Lower leg skin (tissue), 4 donors: ENCODE measurements around the gene TTC33. TPM values are rescaled to one million over a fixed set of nuclear protein-coding genes. Genes with fewer than 3 reads are reported as not detected.

Experiments
- DNase-seq, 2 donors: peaks; one replicate each; pipeline ENCODE4 v3.0.0-alpha.2; 2019; ENCODE audit warnings: low spot score in 2 of 2
- H3K4me3 ChIP-seq: fragments of 200-600 bp; sonication (generic); 2 replicates; pipeline ENCODE4 v1.5.1; 2017; ENCODE audit warnings: mild to moderate bottlenecking, low read depth; ENCODE audit not compliant: poor library complexity, severe bottlenecking
- CTCF ChIP-seq, 3 donors: fragments of 450-650 bp; IDR thresholded peaks; one replicate each; pipeline ENCODE4 v1.5.1; 2016; ENCODE audit warnings: antibody characterized with exemption in 3 of 3, mild to moderate bottlenecking in 3 of 3, moderate library complexity in 2 of 3
- POLR2A ChIP-seq, 2 donors: fragments of 450-650 bp; IDR thresholded peaks; one replicate each; pipeline ENCODE4 v1.6.1; 2016 to 2017; ENCODE audit warnings: antibody characterized with exemption in 2 of 2, mild to moderate bottlenecking in 1 of 2, moderate library complexity in 1 of 2
- WGBS, 2 donors: methylation state at CpG; one replicate each; pipeline ENCODE4 v1.1.5; 2018; 5-methylcytosine and 5-hydroxymethylcytosine counted together
- intact Hi-C: fragments of 100-400 bp; cut with DNase I; formaldehyde crosslinking; loops from one replicate; pipeline ENCODE4 v1.15.0; 2023; ENCODE audit warnings: low total_unique reads
- total RNA-seq, 4 donors: library from RNA; depleted of rRNA; stranded (reverse); fragments of >200 nt; gene quantifications; one replicate each; pipeline ENCODE4 v1.1.0, GENCODE V29; 2016

TTC33 gene
- total RNA-seq, 4 donors from 2014 or later, result 8.7 to 13.1 (median 11.0) TPM

GRCh38 chr5:40540301-40540700, 215.5 kb downstream of the TTC33 start:
- DNase-seq, result no peak
- no peak for TF ChIP-seq CTCF (IDR thresholded peaks at IDR 0.05)
- H3K4me3 ChIP-seq, result no peak overlapping the region
- intact Hi-C loops, result no loop called here

- no peak for DNase-seq
- WGBS, 2 donors, result 76 to 80% methylated on average over 1 of the region's 1 CpG
- no peak overlapping the region for H3K4me3 ChIP-seq
- TF ChIP-seq CTCF (IDR thresholded peaks at IDR 0.05), result no peak
- no peak for TF ChIP-seq POLR2A (IDR thresholded peaks at IDR 0.05)
- intact Hi-C loops, result no loop called here
These were observed 231.1 kb downstream of the TTC33 start for GRCh38 chr5:40524677-40525076.

GRCh38 chr5:40521925-40522324, 233.8 kb downstream of the TTC33 start:
- no peak for DNase-seq
- TF ChIP-seq POLR2A (IDR thresholded peaks at IDR 0.05) (no peak), CTCF (IDR thresholded peaks at IDR 0.05) (no peak)
- no peak overlapping the region for H3K4me3 ChIP-seq
- intact Hi-C loops, result no loop called here

DNA sequence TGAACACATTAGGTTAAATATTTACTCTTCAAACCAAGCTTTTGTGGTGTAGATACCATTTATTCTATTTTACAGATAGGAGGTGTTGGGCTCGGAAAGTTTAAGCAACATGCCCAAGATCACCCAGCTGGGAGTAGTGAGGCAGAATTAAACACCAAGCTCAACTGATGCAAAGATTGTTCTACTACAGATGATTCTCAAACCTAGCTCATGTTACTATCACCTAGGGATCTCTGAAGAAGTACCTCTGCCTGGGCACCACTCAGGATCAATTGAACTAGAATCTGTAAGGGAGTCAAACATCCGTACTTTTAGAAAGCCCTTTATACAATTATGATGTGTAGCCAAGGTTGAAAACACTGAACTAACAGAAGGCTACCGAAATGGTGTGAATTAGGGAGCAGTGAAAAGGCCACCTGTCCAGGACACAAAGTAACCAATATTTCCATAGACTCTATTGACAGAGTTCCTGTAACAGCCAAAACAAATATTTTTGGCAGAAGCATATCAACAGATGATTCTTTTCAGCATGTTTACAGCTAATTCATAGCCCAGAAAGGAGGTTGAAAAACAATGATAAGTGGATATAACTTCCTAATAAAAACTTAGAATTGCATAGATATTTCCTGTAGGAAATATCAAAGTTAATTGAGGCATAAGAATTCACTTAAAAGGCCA, 234.5 kb downstream of the TTC33 start:
- WGBS, 2 donors, result 90 to 97% methylated on average over 3 of the region's 3 CpGs
- TF ChIP-seq POLR2A (IDR thresholded peaks at IDR 0.05), result no peak
- TF ChIP-seq CTCF (IDR thresholded peaks at IDR 0.05), result no peak

GRCh38 chr5:40518485-40518917, 237.3 kb downstream of the TTC33 start:
- TF ChIP-seq POLR2A (IDR thresholded peaks at IDR 0.05) (no peak), CTCF (IDR thresholded peaks at IDR 0.05) (no peak)
- no peak for DNase-seq
- intact Hi-C loops, result no loop called here
- H3K4me3 ChIP-seq, result no peak overlapping the region
- WGBS, 2 donors, result 66 to 80% methylated on average over 4 of the region's 4 CpGs

More for the DNA sequence above, 234.5 kb downstream of the TTC33 start:
- no peak overlapping the region for H3K4me3 ChIP-seq
- DNase-seq, result no peak
- intact Hi-C loops, result no loop called here

DNA sequence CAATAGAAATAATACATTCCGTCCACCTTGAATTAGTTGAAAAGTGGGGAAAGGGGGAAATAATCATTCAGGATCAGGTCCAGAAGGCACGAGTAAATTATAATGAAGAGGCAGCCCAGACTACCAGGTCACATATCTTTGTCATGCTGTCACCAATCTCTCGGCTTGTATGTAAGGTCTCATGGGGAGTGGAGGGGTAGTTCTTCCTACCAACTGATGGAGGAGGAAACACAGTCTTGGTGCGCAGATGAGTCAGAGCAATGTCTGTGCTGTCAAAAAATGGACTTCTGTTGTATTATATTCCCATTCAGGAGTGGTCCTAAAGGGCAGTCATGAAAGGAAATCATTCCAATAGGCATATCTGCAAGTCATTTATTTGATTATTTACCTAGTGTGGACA, 240.3 kb downstream of the TTC33 start:
- WGBS, 2 donors, result 78 to 90% methylated on average over 4 of the region's 4 CpGs
- no peak overlapping the region for H3K4me3 ChIP-seq
- DNase-seq, result no peak
- TF ChIP-seq POLR2A (IDR thresholded peaks at IDR 0.05), result no peak
- no peak for TF ChIP-seq CTCF (IDR thresholded peaks at IDR 0.05)
- intact Hi-C loops, result no loop called here
